Measurements from ENCODE around the gene PLEKHG4B. TPM values are rescaled to one million over a fixed set of nuclear protein-coding genes. Genes with fewer than 3 reads are reported as not detected.
A peak's percentile ranks its signal among the peaks of the same experiment; 100 is the strongest.

Gene PLEKHG4B
- total and polyA plus RNA-seq, 2 donors from 2014 or later: 0.13 to 0.37 TPM

DNA sequence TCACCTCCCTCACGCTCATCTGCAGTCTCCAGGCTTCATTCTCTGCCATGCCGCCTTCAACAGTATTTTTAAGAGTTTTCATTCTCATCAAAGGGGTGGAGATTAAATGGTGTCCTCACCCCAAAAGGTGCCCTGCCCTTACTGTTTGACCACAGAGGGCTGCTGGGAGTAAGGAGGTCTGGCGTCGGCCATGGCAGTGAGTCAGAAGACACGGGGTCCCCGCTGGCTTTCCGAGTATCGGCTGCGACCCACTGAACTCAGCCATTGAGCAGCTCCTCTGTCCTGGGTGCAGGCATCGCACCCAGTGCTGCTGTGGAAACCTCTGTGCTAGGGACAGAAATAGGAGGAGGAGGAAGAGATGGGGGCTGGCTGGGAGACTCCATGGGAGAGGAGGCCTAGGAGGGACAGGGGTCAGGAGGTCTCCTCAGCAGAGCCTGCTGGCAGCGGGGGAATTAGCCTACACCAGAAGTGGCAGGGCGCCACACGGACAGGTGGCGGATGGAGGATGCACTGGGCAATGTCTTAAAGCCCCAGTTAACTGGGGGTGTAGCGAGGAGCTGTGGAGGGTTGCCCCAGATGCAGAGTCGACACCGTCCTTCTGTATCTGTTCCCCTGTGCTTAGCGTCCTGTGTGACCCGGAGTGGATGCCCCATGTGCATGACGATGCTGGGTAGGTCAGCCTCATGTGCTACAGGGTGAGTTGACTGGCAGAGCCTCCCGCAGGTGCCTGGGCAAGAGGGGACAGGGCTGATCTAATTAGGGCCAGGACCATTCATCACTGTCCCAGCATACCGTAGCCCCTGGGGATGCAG lies 15.4 kb upstream of the PLEKHG4B start:
- Histone ChIP-seq H3K4me1 (ENCODE audit: control insufficient read depth in 2 of 3, insufficient read depth in 2 of 3, low read depth in 1 of 3, low read length in 3 of 3) (no peaks in the 10 kb centered on the region), H3K27me3 (ENCODE audit: control insufficient read depth, insufficient read depth, low read length) (no peaks in the 10 kb centered on the region), H3K4me3 (ENCODE audit: low read length in 3 of 3) (no peak overlapping the region), H3K9me3 (ENCODE audit: control insufficient read depth in 2 of 3, insufficient read depth in 1 of 3, low read length in 3 of 3) (no peaks in the 10 kb centered on the region), H3K9ac (ENCODE audit: low read length in 3 of 3) (no peak overlapping the region), H3K27ac (ENCODE audit: low read depth in 2 of 2, low read length in 2 of 2) (no peak overlapping the region), H3K36me3 (ENCODE audit: control insufficient read depth in 2 of 3, insufficient read depth in 3 of 3, low read length in 3 of 3) (no peaks in the 10 kb centered on the region)
- TF ChIP-seq, protein P1, sequence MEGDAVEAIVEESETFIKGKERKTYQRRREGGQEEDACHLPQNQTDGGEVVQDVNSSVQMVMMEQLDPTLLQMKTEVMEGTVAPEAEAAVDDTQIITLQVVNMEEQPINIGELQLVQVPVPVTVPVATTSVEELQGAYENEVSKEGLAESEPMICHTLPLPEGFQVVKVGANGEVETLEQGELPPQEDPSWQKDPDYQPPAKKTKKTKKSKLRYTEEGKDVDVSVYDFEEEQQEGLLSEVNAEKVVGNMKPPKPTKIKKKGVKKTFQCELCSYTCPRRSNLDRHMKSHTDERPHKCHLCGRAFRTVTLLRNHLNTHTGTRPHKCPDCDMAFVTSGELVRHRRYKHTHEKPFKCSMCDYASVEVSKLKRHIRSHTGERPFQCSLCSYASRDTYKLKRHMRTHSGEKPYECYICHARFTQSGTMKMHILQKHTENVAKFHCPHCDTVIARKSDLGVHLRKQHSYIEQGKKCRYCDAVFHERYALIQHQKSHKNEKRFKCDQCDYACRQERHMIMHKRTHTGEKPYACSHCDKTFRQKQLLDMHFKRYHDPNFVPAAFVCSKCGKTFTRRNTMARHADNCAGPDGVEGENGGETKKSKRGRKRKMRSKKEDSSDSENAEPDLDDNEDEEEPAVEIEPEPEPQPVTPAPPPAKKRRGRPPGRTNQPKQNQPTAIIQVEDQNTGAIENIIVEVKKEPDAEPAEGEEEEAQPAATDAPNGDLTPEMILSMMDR (IDR thresholded peaks at IDR 0.05; ENCODE audit: borderline replicate concordance, extremely low read depth, insufficient read depth): no peak
- FAIRE-seq: no peak
- peak in 1 of 5 donors; percentile 62 for DNase-seq
- intact Hi-C loops (cut with DNase I): no loop called here

DNA sequence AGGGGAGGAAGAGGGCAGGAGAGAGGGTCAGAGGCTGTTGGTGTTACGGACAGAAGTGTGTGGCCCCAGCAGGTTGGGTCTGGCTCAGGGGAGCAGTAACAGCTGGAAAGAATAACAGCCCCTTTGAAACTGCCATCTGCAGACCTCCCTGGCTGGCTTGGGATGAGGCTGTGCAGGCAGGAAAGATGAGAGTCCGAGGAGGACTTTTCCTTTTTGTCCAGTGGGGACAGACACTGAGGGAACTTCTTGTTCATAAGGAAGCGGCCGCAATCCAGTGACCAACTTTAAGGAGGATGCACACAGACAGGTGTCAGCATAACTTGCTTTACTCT lies 14.8 kb upstream of the PLEKHG4B start:
- H3K4me1 ChIP-seq (ENCODE audit: control insufficient read depth in 2 of 3, insufficient read depth in 2 of 3, low read depth in 1 of 3, low read length in 3 of 3): no peaks in the 10 kb centered on the region
- TF ChIP-seq, protein P1 (IDR thresholded peaks at IDR 0.05; ENCODE audit: borderline replicate concordance, extremely low read depth, insufficient read depth): no peak
- FAIRE-seq: no peak
- intact Hi-C loops (cut with DNase I): no loop called here
- H3K36me3 ChIP-seq (ENCODE audit: control insufficient read depth in 2 of 3, insufficient read depth in 3 of 3, low read length in 3 of 3): no peaks in the 10 kb centered on the region
- H3K27me3 ChIP-seq (ENCODE audit: control insufficient read depth, insufficient read depth, low read length): no peaks in the 10 kb centered on the region
- no peak overlapping the region for H3K4me3 ChIP-seq (ENCODE audit: low read length in 3 of 3)
- H3K9ac ChIP-seq (ENCODE audit: low read length in 3 of 3): no peak overlapping the region
- no peak for DNase-seq
- no peak overlapping the region for H3K27ac ChIP-seq (ENCODE audit: low read depth in 2 of 2, low read length in 2 of 2)
- no peaks in the 10 kb centered on the region for H3K9me3 ChIP-seq (ENCODE audit: control insufficient read depth in 2 of 3, insufficient read depth in 1 of 3, low read length in 3 of 3)

DNA sequence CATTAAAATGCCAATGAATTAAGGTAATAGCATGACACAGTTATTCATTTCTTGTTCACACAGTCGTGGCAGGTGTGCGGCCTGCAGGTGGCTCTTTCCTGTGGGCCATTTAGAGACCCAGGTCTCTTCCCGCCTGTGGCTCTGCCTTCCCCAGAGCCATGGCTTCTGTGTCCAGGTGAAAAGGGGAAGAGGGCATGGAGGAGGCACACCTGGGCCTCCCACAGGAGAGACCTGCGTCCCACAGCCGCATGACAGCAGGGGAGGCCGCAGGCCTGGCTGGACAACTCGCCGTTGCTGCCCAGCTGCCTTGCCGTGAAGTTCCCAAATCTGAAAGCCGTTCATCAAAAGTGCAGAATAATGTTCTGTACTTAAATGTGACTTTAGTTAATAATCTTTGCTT lies 14.4 kb upstream of the PLEKHG4B start:
- Histone ChIP-seq H3K36me3 (ENCODE audit: control insufficient read depth in 2 of 3, insufficient read depth in 3 of 3, low read length in 3 of 3) (no peaks in the 10 kb centered on the region), H3K27me3 (ENCODE audit: control insufficient read depth, insufficient read depth, low read length) (no peaks in the 10 kb centered on the region), H3K27ac (ENCODE audit: low read depth in 2 of 2, low read length in 2 of 2) (no peak overlapping the region), H3K9me3 (ENCODE audit: control insufficient read depth in 2 of 3, insufficient read depth in 1 of 3, low read length in 3 of 3) (no peaks in the 10 kb centered on the region), H3K4me1 (ENCODE audit: control insufficient read depth in 2 of 3, insufficient read depth in 2 of 3, low read depth in 1 of 3, low read length in 3 of 3) (no peaks in the 10 kb centered on the region), H3K9ac (ENCODE audit: low read length in 3 of 3) (no peak overlapping the region), H3K4me3 (ENCODE audit: low read length in 3 of 3) (no peak overlapping the region)
- DNase-seq (no peak), FAIRE-seq (no peak)
- intact Hi-C loops (cut with DNase I): no loop called here
- TF ChIP-seq, protein P1 (IDR thresholded peaks at IDR 0.05; ENCODE audit: borderline replicate concordance, extremely low read depth, insufficient read depth): no peak
